ENCODE data around the gene DNAI1. TPM values are rescaled to one million over a fixed set of nuclear protein-coding genes. Genes with fewer than 3 reads are reported as not detected.

Gene DNAI1
- polyA plus RNA-seq, 1 experiment, result not detected

DNA sequence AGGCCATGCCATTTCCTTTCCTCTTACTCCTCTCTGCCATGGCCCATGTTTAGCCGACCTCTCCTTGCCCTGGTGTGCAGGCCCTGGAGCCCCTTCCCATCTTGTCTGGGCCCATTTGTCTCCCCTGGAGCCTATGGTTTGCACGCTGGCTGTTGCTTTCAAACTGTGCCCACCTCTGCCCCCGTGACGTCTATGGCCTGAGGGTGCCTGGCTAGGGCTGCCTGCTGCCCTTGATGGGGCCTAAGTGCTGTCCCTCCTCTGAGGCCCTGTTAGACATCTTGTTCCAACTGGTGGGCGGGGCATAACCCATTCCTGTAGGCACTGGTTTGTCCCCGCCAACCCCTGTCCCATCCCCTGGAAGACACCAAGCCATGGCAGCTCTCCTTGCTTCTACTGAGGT, 86.9 kb downstream of the DNAI1 start:
- H3K4me3 ChIP-seq (ENCODE audit: low read depth, low read length), result no peak overlapping the region
- ChIA-PET CTCF (interaction anchor here (1.0 to 1.7 kb wide), 3 partner anchors 8 to 142 kb away, joined by 4 to 6 read pairs (median 5); no protein-coding TSS in a partner anchor), POLR2A (no interaction called here)
- DNase-seq (ENCODE audit: low read depth), result no peak
- TF ChIP-seq, protein P1, sequence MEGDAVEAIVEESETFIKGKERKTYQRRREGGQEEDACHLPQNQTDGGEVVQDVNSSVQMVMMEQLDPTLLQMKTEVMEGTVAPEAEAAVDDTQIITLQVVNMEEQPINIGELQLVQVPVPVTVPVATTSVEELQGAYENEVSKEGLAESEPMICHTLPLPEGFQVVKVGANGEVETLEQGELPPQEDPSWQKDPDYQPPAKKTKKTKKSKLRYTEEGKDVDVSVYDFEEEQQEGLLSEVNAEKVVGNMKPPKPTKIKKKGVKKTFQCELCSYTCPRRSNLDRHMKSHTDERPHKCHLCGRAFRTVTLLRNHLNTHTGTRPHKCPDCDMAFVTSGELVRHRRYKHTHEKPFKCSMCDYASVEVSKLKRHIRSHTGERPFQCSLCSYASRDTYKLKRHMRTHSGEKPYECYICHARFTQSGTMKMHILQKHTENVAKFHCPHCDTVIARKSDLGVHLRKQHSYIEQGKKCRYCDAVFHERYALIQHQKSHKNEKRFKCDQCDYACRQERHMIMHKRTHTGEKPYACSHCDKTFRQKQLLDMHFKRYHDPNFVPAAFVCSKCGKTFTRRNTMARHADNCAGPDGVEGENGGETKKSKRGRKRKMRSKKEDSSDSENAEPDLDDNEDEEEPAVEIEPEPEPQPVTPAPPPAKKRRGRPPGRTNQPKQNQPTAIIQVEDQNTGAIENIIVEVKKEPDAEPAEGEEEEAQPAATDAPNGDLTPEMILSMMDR (IDR thresholded peaks at IDR 0.05; ENCODE audit: insufficient read depth, low read depth, low read length), result no peak
- H3K36me3 ChIP-seq (ENCODE audit: control insufficient read depth, insufficient read depth, low read length), result no peaks in the 10 kb centered on the region
- H3K27me3 ChIP-seq (ENCODE audit: control insufficient read depth, insufficient read depth, low read length), result peaks cover 5% of the 10 kb centered on the region

DNA sequence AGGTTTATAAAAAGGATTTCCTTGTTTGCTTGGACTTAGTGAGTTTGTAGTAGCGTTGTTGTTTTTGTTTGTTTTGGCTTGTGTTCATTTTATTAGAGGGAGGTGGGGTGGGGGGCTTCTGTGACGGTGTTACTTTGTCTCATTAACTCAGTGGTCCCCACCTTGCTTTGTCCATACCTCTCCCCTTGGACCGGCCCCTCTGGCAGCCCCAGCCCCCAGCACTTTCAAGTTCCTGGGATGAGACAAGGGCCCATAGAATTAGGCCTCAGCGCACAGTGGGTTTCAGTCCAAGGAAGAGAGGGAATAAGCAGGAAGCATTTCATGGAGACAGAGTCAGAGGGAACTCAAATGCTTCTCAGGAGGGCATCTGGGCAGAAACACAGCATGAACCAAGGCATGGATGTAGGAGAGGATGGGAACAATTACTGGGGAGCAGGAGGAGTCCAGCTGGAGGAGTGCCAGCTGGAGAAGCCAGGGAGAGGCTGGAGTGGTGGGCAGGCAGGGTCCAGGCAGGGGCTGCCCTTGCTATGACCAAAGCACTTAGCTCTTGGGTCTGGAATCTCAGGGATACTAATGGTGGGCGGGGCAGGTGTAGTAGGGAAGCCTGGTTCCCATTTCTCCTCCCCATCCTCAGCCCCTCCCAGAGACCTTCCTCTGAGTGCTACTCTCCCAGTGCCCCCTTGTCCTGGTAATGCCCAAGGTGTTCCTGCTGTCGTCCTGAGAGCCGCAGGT, 87.7 kb downstream of the DNAI1 start:
- POLR2A ChIA-PET, result no interaction called here
- H3K4me3 ChIP-seq (ENCODE audit: low read depth, low read length), result no peak overlapping the region
- TF ChIP-seq, protein P1 (IDR thresholded peaks at IDR 0.05; ENCODE audit: insufficient read depth, low read depth, low read length), result no peak
- H3K36me3 ChIP-seq (ENCODE audit: control insufficient read depth, insufficient read depth, low read length), result no peaks in the 10 kb centered on the region
- CTCF ChIA-PET, result interaction anchor here (0.6 to 6.6 kb wide), 14 partner anchors 9 to 214 kb away, joined by 3 to 119 read pairs (median 4); no protein-coding TSS in a partner anchor
- DNase-seq (ENCODE audit: low read depth), result no peak
- H3K27me3 ChIP-seq (ENCODE audit: control insufficient read depth, insufficient read depth, low read length), result peaks cover 5% of the 10 kb centered on the region

DNA sequence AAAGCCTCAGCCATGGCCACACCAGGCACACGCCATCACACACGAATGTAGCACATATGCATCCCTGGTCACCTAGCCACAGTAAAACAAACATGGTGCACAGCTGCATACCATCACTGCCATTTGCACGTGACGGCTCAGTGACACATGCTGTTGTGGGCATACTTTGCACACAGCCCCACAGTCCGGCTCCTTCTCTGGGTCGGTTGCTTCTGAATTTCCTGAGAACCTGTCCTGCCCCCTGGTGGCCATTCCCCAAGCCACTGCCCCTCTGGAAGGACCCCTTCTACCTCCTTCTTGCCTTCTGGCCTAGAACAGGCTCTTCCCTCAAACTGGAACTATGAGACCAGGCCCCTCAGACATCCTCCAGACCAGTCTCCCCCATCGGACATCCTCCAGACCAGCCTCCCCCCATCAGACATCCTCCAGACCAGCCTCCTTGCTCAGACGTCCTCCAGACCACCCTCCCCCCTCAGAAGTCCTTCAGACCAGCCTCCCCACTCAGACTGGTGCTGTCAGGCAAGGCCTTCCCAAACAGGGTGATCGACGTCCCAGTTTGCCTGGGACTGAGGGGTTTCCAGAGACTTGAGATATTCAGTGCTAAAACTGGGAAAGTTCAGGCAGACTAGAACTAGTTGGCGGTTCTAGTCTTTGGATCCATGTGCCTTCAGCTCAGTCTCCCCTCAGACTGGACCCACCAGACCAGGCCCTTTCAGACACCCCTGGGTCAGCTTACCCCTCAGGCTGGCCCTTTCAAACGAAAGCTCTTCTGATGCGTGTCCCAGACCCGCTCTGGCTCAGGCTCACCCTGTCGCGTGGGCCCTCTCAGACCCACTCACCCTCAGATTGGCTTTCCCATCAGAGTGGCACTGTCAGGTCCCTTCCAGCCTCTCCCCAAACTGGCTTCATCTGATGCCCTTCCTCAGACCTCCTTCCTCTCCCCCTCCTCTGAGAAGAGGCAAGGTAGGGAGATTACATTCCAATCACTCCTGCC, 88.5 kb downstream of the DNAI1 start:
- H3K4me3 ChIP-seq (ENCODE audit: low read depth, low read length), result no peak overlapping the region
- DNase-seq (ENCODE audit: low read depth), result no peak

DNA sequence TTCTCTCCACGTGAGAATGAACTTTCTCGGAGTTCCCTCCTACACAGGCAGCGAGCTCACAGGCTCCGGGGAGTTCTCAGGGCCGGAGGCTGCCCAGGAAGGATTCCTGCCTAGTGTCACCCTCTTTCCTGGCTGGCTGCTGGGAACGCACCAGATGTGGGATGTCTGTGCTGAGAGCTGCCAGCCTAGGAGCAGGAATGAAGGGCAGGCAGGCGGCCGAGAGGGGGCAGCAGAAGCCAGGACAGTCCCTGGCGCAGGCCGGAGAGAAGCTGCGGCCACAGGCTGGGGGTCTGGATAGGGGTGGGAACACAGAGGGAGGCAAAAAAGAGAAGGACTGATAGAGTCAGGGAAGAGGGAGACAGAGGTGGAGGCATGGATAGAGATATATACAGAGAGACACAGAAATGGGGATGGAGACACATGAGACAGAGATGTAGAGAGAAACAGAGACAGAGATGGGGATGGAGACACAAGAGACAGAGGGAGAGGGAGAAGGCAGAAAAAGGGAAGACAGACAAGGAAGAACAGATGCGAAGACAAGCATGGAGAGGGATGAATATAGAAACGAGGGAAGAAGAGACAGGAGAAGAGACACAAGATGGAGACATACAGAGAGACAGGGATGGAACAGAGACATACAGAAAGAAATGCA, 89.5 kb downstream of the DNAI1 start:
- TF ChIP-seq, protein P1 (IDR thresholded peaks at IDR 0.05; ENCODE audit: insufficient read depth, low read depth, low read length), result peak; percentile 96
- peaks cover 8% of the 10 kb centered on the region for H3K27me3 ChIP-seq (ENCODE audit: control insufficient read depth, insufficient read depth, low read length)
- ChIA-PET POLR2A (no interaction called here), CTCF (interaction anchor here (0.6 to 6.6 kb wide), 45 partner anchors 8 to 1089 kb away, joined by 3 to 119 read pairs (median 5); partner anchors contain the start of genes ARID3C, DCTN3 and SIGMAR1)
- no peak for DNase-seq (ENCODE audit: low read depth)
- H3K36me3 ChIP-seq (ENCODE audit: control insufficient read depth, insufficient read depth, low read length), result no peaks in the 10 kb centered on the region
- H3K4me3 ChIP-seq (ENCODE audit: low read depth, low read length), result no peak overlapping the region

More for the DNA sequence above, 88.5 kb downstream of the DNAI1 start:
- Histone ChIP-seq H3K27me3 (ENCODE audit: control insufficient read depth, insufficient read depth, low read length) (peaks cover 5% of the 10 kb centered on the region), H3K36me3 (ENCODE audit: control insufficient read depth, insufficient read depth, low read length) (no peaks in the 10 kb centered on the region)
- ChIA-PET POLR2A (no interaction called here), CTCF (interaction anchor here (0.6 to 6.6 kb wide), 49 partner anchors 9 to 1088 kb away, joined by 3 to 119 read pairs (median 4); partner anchors contain the start of genes ARID3C, DCTN3 and SIGMAR1)
- TF ChIP-seq, protein P1 (IDR thresholded peaks at IDR 0.05; ENCODE audit: insufficient read depth, low read depth, low read length), result peak; percentile 71
